NCI-H82 treated with DMSO at 0.1 percent for 48 hours (cell line): ENCODE results near the gene CAPSL.
"Not testable (repeated sequence)": the region's sequence is repeated elsewhere in the genome, so short reads cannot be mapped to it uniquely, and the experiment has no call there.

Experiments used
- DNase-seq: peaks from one replicate; lab custom pipeline; 2025; ENCODE audit not compliant: unreplicated experiment; lab: John Stamatoyannopoulos, UW

Gene CAPSL

DNA sequence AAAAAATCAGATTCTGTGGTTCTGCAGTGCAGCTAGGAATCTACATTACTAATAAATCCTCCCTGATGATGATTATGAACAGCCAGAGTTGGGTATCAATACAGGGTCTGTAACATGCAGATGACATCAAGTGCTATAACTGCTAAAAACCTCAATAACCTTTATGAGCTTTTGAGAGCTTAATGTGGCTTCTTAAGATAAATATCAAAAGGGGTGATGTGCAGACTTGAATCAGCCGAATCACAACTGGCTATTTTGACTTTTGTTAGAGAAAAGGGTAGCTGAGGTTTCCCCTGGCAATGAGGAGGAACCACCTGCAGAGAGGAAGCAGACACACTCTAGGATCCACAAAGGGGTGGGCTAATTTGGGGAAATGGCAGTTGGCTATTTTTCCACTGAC, 30.2 kb downstream of the CAPSL start:
- DNase-seq = no peak

- no peak for DNase-seq
Measured at GRCh38 chr5:35904443-35905132, 33.8 kb downstream of the CAPSL start.

DNA sequence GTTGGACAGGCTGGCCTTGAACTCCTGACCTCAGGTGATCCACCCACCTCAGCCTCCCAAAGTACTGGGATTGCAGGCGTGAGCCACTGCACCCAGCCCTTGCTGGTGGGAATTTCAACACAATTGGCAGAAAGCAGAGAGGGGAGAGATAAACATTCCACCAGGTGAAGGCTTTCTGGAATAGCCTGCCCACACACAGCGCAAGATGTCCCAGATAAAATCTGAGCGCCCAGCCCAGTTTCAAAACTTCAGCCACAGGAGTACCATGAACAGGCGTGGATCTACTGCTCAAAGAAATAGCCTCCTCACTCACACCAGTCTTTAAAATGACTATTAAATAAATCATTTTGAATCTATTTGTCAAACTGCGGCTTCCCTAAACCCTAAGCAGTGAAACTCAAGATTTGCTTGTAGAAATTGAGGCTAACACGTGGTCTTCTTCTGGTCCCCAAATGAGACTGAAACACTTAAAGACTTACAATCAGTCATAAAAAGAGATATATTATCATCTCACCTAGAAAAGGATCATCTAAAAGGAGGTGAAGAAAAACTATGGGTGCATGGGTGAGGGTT, 34.7 kb downstream of the CAPSL start:
- no peak for DNase-seq

DNA sequence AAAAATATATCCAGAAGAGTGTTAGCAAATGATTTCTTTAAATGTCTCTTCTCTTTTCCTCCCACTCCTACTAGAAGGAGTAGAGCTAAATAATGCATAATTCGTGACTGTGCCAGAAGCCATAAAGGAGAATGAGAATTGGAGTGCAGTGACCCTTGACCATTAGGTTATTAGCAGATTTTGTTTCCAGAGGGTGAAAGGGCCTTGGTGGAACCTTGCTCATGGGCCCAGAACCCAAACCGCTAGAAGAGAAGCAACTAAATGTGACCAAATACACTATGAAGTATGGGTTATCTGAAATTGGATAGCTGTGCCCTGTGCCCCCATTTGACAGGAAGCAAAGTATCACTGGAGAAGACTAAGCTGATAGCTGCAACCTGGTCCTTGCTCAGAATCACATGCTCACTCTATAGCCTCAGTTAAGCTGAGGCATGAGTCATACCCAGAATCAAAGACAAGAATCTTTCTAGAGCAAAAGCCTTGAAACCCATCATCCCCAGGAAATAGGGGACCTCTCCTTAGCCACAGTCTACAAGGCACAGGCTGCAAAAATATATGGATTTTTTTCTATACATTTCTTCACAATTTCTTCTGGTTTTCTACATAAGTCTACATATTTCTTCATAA, 36.3 kb downstream of the CAPSL start:
- no peak for DNase-seq

GRCh38 chr5:35900972-35901695, 37.3 kb downstream of the CAPSL start:
- DNase-seq = no peak

DNA sequence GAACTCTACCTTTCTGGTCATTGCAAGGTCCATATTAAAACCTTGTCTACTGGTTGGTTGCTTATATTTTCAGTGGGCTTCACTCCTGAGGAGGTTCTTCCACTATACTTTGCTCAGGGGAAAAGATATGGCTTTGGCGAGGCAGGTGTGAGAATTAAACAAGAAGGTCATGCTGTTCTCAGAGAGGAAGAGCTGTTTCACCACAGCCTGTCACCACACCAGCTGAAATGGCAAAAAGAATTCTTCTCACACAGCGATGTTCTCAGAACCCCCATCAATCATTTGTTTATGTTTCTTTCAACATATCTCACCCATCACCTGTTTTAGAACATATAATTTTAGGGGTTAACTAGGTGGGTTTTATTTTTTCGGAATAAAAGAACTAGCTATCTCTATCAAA, 38.6 kb downstream of the CAPSL start:
- no peak for DNase-seq

DNA sequence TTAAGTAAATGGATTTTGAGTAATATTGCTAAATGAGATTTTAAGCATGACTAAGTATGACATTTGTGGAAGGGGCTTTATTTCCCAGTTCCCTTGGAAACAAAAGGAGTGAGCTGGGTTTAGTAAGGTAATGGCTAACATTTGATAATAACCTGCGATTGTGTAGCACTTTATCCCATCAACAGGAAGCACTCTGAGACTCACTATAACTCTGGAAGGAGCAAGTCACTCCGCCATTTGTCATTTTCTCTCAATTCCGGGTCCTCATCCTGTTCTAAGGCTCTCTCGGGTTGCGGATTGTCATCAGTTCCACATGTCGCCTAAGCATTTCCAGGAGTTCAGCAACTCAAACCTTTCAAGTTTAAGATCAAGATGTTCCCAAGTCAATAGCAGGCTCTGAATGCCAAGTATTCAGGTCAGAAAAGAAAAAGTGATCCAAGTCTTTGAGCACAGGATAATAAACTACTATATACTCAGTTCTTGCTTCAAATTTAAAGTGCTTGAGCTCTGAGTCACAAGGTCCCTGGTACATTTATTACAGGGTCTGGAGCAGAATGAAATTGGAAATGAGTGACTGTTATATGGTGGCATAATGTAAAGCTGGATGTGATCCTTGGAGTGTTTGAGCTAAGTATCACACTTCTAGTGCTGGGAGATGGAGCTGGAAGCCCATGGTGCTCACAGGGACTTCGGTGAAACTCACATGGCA, 39.3 kb downstream of the CAPSL start:
- DNase-seq = no peak

- DNase-seq = no peak
Measured at GRCh38 chr5:35894131-35894530, 44.3 kb downstream of the CAPSL start.

- DNase-seq = not testable (repeated sequence)
Measured at GRCh38 chr5:35892799-35893198, 45.6 kb downstream of the CAPSL start.

DNA sequence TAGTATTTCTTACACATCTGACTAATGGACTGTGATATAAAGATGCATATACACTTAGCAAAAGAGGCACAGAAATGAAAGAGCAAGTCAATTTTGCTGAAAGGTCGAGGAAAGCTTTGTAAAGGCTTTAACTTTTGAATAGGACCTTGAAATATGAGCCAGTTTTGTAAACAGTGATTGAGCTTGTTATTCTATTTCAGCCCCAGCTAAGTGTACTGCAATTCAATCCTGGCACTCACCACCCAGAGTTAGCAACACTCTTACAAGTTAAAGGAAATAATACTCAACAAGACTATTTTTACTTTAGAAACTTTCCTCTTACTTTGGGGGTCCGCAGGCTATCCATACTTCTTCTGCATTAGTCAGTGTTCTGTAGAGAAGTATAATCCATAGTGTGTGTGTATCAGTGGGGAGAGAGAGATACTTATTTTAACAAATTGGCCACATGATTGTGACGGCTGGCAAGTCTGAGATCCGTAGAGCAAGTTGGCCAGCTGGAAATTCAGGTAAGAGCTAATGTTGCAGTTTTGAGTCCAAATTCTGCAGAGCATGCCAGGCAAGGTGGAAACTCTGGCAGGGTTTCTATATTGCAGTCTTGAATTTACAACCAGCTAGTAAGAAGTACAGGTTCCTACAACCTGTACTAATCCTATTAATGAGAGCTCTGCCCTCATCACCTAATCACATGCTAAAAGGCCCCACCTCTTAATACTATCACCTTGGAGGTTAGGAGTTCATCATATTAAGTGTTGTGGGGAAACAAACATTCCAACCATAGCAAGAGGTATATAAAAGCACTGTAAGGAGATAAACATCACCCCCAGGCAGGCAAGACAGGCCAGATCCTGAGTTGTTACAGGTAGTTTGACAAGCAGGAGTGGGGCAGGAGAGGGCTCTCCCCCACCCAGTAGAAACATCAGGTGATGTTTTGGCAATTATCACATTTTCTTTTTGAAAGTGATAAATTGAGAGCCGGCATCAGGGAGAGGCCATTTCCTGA, 48.1 kb downstream of the CAPSL start:
- DNase-seq = no peak

- no peak for DNase-seq
Measured at GRCh38 chr5:35887321-35888100, 50.9 kb downstream of the CAPSL start.

DNA sequence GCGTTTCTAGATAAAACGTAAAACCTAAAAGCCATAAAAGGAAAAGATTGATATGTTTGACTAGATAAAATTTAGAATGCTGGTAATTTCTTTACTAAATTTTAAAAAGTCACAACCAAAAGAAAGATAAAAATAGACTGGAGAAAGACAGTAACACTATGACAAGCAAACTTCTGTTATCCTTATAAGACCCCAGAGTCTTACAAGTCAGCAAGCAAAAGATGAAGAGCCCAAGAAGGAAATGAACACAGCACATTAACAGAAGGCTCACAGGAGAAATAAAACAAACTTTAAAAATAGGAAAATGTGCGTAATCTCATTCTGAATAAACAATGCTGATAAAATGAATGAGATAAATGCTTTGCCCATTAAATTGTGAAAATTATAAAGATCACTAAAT, 52.0 kb downstream of the CAPSL start:
- no peak for DNase-seq

GRCh38 chr5:35884773-35885172, 53.6 kb downstream of the CAPSL start:
- no peak for DNase-seq

DNA sequence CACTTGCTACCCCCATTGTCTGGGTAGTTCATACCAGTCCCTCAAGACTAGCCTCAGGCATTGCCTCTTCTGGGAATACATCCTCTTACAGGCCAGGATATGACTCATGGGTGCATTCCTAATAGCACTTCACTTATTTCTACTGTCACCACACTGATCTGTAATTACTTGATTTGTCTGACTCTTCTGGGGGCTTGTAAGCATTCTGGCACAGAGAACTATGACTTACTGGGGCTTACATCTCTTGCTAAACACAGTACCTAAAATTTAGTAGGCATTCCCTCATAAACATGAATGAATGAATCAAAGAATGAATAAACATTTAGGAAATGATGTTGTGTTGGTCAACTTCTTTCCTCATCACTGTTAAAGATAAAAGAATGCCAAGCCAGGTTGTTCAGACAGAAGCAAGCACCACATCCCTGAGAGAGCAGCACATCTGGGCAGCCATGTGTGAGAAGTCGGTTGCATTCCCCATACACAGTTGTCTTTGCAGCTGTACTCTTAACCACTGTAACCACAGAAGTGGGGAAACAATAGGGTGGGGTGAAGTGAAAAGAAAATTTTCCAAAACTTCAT, 54.1 kb downstream of the CAPSL start:
- DNase-seq = no peak

- no peak for DNase-seq
Measured at GRCh38 chr5:35881758-35882157, 56.7 kb downstream of the CAPSL start.

- no peak for DNase-seq
Measured at GRCh38 chr5:35880156-35880555, 58.3 kb downstream of the CAPSL start.

DNA sequence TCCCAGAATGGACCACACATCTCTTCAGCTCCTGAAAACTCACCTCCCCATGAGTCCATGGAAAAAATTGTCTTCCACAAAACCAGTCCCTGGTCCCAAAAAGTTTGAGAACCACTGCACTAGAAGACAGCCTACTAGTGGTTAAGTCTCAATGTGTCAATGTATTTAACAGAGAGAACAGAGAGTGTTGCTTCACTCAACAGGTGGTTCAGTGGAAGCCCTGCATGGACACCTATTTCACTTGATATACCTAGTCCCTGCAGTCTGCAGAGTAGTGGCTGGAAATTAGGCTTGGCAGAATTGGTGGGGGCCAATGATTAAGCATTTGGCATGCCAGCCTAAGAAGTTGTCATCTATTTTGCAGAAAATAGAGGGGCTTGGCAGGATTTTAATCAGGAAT, 58.8 kb downstream of the CAPSL start:
- no peak for DNase-seq

DNA sequence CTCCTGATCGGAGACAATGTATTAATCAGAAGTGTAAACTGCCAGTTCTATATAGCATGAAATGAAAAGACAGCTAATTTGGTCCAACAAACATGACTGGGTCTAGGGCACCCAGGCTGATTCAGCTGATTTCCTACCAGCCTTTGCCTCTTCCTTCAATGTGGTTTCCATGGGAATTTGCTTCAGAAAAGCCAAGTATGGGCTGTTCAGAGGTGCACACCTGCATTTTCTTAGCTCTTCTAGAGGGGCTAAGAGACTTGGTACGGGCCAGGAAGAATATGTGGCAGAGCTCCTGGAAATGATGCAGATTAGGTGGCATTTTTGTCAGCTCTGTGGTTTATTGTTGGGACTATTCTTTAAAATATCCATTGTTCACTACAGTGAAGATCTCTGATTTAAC, 59.3 kb downstream of the CAPSL start:
- no peak for DNase-seq

DNA sequence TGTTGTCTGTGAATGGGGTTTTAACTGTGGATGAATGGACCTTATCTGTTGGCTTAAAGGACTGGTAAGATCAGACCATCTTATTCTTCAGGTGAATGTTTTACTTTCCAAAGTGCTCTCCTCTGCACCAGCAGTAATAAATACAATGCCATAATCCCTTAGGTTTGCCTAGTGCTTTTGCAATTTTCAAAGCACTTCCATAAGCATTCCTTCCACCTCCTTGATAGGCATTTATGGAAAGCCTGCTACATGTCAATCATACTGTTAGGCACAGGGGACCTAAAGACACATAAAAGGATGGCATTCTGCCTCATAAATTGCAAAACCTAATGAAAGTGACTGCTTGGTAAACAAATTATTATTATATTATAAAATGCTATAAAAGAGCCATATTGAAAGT, 60.3 kb downstream of the CAPSL start:
- DNase-seq = no peak
